G401.6 (cell line): ENCODE measurements around the gene TBL1Y.

ENCODE experiments used
- FAIRE-seq: peaks from 2 replicates; lab custom pipeline; 2012; peaks lifted over from hg19 to GRCh38; lab: Jason Lieb, UNC

Gene TBL1Y

DNA sequence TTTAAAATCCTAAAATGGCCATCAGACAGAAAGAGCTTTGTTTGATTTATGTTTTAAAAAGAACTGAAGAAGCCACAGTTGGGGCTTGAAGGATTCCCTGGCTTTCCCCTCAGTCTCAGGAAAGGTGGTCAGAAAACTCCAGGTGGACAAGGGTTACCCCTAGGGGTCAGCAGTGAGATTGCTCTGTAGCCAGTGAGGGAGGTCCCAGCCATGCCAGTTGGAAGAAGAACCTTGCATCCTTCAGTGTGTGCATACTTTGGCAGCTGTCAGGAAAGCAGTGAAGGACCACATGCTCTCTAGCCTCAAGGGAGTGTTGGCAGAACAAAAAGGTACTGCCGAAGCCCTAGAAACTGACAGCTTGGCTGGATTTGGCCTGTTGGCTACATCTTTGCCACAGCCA, 182.3 kb downstream of the TBL1Y start:
- FAIRE-seq: no peak

DNA sequence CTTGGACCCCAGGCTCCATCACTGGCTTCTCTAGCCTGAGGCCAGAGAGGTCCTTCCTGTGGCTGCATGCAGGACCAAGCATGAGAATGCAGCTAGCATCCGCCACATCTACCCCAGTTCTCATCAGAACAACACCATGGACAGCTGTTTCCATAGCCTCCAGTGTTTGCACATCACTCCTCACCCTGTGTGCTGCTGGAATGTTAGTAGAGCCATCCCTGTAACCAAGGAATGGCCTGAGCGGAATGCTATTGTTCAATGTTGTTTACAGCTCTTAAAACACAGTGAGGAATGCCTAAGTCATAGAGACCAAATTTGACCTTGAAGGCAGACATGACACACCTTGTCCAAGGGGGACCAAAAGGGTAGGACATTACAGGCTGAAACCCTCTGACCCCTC, 183.9 kb downstream of the TBL1Y start:
- no peak for FAIRE-seq

DNA sequence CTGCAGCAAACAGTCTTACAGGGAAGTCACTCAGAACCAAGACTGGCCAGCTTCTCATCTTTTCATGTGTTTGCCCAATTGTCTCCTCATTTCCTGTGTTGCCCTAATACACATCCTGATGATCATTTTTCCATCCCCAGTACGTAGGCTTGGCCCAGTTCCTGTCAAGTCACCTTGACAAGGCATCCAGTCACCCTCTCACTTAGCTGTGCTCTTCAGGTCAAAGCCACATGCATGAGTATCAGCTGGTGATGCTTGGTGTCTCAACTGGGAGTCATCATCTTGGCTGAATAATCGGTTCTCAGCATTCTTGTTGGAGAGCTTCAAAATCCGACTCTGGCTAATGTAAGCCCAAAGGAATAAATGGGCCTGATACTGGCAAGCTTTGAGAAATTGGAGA, 186.5 kb downstream of the TBL1Y start:
- FAIRE-seq: no peak

DNA sequence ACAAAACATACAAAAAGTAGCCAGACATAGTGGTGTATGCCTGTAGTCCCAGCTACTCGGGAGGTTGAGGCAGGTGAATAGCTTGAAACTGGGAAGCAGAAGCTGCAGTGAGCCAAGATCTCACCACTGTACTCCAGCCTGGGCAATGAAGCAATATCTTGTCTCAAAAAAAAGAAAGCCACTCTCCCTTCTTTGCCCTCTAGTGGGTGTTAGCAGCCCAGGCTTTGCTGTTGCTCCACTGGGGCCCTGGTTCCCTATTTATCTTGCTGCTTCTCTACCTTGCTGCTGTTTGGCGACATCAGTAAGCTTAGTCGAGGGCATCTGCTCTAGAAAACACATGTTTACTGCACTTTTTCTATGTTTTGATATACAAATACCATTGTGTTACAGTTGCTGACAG, 189.2 kb downstream of the TBL1Y start:
- no peak for FAIRE-seq

DNA sequence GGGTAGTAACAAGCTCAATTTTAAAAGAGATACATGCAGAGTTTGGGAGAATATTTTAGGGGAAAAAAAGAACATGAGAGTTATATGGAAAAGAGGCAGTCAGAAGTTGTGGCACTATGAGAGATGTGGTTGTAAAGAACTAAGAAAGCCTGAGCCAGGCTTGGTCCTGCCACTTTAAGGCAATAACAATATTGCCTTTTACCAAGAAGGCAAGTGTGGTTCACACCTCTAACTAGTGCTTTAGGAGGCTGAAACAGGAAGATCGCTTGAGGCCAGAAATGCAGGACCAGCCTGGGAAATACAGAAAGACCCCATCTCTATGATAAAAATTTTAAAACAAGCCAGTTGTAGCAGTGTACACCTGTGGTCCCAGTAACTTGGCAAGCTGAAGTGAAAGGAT, 192.2 kb downstream of the TBL1Y start:
- FAIRE-seq: no peak

DNA sequence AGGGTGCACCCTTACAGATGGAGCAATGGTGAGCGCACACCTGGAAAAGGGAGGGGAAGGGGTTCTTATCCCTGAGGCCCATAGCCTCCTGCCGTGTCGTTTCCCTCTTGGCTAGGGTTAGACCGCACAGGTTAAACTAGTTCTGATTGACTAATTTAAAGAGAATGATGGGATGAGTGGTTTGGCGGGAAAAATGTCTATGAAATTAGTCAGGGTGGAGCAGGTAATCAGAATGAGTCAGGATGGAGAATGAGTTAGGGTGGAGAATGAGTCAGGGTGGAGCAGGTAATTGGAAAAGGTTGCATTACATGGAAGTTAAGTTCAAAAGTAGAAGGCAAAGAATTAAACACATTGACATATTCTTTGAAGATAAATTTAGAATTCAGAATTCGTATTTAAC, 196.7 kb downstream of the TBL1Y start:
- no peak for FAIRE-seq

DNA sequence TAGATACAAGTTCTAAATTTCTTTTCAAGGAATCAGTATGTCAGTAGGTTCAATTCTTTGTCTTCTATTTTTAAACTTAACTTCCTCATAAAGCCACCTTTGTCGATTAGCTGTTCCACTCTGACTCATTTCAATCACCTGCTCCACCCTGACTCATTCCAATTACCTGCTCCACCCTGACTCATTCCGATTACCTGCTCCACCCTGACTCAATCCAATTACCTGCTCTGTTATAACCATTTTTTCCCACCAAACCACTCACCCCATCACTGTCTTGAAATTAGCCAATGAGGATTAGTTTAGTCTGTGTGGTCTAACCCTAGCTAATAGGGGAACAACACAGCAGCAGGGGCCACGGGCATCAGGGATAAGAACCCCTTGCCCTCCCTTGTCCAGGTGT, 199.6 kb downstream of the TBL1Y start:
- FAIRE-seq: no peak

DNA sequence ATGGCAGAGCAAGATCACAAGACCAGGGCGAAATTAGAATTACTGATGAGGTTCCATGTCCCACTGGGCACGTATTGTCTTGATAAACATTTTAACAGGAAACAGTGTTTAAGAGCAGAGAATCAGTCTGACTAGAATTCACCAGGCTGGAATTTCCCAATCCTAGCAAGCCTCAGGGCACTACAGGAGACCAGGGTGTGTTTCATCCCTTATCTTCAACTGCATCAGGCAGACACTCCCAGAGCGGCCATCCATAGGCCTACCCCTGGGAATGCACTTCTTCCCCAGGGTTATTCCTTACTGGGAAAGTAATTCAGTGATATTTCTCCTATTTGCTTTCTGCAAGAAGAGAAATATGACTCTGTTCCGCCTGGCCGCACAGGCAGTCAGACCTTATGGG, 205.4 kb downstream of the TBL1Y start:
- FAIRE-seq: no peak

DNA sequence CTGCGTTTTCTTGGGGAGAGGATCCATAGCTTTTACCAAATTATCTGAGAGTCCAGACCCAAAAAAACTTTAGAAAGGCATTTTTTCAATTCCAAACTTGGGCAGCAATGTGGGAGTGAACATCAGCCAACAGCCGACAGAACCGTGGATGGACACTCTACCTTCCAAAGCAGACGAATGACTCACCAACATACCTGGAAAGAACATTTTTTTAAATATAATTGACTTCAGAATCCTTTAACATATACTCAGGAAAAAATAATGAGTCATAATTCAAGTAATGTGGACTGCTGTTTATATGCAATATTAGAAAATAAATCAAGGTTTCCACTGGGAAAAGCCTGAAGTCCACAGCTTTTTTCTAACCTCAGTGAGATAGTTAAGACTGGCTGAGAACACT, 211.7 kb downstream of the TBL1Y start:
- FAIRE-seq: no peak

DNA sequence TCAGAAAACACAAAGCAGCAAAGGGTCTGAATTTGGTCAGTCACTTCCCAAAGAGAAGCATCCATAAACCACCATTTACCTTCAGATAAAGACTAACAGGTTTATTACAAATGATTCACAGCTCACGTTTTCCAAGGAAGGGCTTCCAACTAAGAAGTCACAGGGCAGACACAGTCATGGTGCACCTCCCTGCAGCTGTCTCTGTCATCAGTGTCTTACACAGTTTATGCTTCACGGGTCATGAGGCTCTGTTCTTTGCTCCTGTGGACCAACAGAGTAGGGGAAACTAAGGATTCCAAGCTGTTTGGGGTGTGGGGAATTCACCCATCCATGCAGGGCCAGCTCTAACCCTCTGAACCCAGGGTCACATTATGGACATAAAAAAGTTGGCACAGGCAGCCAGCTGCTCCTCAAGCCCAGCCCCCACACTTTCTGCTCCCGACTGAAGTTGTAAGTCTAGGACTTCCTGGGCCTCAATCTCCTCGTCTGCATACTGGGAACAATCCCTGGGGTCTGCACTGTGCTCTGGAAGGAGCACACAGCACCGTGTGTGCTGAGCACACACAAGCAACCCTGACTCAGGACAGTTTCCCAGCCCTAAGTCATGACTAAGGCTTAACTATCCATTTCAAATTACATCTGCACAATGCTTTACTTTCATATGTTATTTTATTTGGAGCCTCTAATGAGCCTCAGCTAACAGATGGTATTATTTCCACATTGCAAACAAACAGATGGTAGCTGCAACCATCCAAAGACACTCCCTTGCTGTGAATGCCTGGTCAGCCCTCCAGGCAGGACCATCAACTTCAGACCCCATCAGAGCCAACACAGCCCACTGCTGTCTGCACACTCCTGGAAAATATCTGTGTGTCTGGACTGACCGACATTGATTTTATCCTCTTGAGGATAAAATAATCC, 214.9 kb downstream of the TBL1Y start:
- FAIRE-seq: no peak

DNA sequence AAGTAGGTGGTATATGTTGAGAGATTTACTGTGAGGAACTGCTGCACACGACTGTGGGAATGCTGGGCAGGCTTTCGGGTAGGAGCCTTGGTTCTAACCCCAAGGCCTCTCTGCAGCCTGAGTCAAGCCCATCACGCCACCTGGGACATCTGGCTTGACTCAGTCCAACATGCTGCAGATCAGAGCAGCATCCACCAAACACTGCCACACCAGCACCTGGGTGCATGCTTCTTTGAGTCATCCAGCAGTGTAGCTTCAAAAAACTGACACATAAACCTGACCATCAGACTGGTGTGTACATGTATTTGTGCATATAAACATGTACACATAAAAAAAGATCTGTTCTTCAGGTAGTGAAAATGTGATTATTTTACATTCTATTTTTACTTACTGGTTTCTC, 217.7 kb downstream of the TBL1Y start:
- FAIRE-seq: no peak
